ENCODE data around the gene ACVR2B.

ACVR2B gene

DNA sequence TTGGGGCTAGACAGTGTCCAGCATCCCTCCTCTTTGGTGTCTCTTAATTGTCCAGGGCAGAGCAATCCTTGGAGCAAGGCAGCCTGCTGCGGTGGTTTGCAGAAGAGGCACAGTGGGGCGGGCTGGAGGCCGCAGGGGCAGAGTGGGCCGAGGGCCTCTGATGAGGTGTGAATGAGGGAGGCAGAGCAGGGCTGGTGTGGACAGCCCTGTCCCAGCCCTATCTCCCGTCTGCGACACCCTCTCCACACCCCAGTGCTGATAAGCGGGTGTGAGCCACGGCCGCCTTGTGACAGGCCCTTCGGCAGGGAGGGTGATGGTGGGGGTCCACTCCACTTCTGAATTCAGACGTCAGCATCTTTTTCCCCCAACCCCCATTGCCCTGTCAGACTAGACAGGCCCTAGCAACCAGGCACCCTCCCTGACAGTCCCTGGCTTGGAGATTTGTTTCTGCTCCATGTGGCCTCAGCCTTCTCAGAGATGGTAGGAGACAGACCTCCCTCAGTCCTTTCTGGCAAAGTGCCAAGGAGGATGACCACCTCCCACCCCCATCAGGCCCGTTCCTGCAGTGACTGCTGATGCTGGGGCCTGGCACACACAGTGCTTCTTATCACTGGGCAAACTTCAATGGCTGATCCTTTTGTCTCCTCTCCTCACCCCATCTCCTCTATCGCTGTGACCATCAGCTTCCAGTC, 79.7 kb downstream of the ACVR2B start:
- DNase-seq (ENCODE audit: low spot score) = no peak

DNA sequence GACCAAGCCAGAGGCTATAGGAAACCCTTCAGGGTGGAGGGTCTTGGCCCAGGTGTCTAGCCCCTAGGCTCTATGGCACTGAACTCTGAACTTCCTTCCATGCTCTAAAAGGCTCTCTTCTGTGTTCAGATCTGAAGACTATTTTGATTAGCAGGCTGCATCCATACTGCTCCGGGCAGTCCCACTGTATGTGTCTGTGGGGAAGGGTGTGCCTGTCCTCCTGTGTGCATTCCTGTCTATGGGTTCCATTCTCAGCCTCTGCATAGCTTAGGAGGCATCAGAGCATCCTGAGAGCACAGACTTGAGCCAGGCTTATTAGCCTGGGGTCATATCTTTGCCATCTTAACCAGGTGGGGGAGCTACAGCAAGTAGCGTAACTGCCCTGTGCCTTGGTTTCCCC, 80.5 kb downstream of the ACVR2B start:
- no peak for DNase-seq (ENCODE audit: low spot score)

DNA sequence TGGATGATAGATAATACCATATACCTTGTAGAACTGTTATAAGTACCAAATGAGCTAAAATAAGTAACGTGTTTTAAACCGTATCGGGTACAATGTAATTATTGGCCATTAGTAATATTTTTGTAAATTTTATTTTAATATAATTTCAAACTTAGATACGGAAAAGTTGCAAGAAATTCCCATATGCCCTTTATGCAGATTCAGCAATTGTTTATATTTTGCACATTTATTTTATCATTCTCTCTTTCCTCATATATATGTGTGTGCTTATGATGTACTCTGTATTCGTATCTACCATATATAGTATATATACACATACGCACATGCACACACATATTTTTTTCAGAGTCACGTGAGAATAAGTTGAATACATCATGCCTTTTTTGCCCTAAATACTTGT, 80.9 kb downstream of the ACVR2B start:
- no peak for DNase-seq (ENCODE audit: low spot score)

DNA sequence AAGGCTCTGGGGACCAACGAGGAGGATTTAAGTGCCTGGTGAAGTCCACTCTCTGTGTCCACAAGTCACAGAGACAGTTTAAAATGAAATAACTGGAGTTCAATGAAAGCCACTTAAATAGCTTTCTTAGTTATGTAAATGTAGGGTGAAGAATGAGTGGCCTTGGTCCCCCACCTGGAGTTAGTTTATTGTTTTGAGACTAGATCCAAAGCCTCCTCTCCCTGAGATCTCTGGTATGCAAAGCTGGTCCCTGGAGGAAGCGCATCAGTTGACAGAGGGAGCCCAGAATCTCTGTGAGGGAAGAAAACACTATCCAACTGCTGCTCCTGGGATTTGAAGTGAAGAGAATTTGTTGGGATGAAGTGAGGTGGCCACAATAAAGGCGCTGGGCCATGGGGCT, 83.0 kb downstream of the ACVR2B start:
- no peak for DNase-seq (ENCODE audit: low spot score)

DNA sequence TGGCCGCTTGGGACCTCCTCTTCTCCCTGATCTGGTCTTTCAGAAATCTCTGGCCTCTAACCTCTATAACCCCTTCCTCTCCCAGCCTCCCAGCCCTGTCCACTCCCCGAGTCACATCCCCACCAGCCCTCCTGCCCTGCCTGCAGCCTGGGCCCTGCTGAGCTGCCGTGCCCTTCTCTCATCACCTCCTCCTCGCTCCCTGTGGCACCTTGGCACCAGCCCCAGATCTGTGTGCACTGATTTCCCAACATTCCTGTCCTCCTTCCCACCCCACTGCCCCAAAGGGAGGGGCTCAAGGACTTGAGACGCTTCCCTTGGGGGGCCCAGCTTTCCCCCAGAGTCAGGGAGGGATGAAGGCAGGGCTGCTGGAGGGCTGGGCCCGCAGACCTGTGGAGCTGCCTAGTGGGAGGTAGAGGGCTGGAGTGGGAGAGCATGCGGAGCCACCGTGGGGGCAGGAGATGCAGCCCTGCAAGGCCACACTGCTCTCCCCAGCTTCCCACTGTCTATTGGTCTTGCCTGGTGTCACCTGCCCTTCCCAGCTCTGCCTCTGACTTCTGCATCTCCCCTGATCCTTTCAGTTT, 85.2 kb downstream of the ACVR2B start:
- DNase-seq (ENCODE audit: low spot score) = no peak

DNA sequence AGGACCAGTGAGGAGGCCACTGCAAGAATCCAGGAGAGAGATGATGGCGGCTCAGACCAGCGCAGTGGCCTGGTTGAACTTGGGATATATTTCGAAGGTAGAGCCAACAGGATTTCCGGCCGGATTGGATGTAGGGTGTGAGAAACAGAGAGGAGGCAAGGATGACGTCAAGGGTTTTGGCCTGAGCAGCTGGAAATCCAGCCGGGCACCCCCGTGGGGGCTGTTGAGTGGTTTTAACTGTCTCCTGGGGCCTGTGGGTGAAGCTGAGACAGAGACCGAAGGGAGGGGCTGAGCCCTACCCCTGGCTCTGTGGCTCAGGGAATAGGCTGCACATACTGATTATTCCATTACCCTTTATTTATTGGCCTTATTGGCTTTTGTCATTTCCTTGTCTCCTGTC, 88.1 kb downstream of the ACVR2B start:
- no peak for DNase-seq (ENCODE audit: low spot score)
